Activated B cell treated with CpG ODN at 0.5 μM for 24 hours (primary cell): ENCODE results near the gene TGM1. TPM values are rescaled to one million over a fixed set of nuclear protein-coding genes. Genes with fewer than 3 reads are reported as not detected.

Source experiments
- ATAC-seq: fragments of 200-7000 bp; cut with Tn5 transposase; one replicate; pipeline ENCODE4 v1.10.0; 2021; ENCODE audit warnings: low read depth, mild to moderate bottlenecking, moderate library complexity
- CTCF ChIA-PET: fragments of 350-600 bp; sonication (Branson Sonifier 250); formaldehyde crosslinking; loops from one replicate; lab custom pipeline; 2021; ENCODE audit warnings: antibody characterized with exemption; lab: Charles Lee
- POLR2A ChIA-PET: fragments of 350-600 bp; sonication (Branson Sonifier 250); formaldehyde crosslinking; loops from one replicate; lab custom pipeline; 2021; ENCODE audit warnings: antibody characterized with exemption; lab: Charles Lee
- DNase-seq: peaks from one replicate; pipeline ENCODE4 v3.0.0; 2022
- H3K27ac Mint-ChIP-seq: one replicate; pipeline ENCODE4 v1.8.0; 2020; ENCODE audit warnings: mixed read lengths
- H3K27me3 Mint-ChIP-seq: one replicate; pipeline ENCODE4 v1.8.0; 2021; ENCODE audit warnings: mixed read lengths
- H3K36me3 Mint-ChIP-seq: one replicate; pipeline ENCODE4 v1.8.0; 2021; ENCODE audit warnings: low read depth, mixed read lengths
- H3K4me1 Mint-ChIP-seq: one replicate; pipeline ENCODE4 v1.8.0; 2021; ENCODE audit warnings: mixed read lengths
- H3K4me3 Mint-ChIP-seq: one replicate; pipeline ENCODE4 v1.8.0; 2020; ENCODE audit warnings: mild to moderate bottlenecking, mixed read lengths
- H3K9me3 Mint-ChIP-seq: one replicate; pipeline ENCODE4 v1.8.0; 2020; ENCODE audit warnings: mixed read lengths
- CTCF ChIP-seq: fragments of 200-600 bp; IDR thresholded peaks from one replicate; pipeline ENCODE4 v1.8.0; 2022; ENCODE audit warnings: antibody characterized with exemption, mild to moderate bottlenecking
- intact Hi-C: fragments of 100-400 bp; cut with micrococcal nuclease; formaldehyde crosslinking; loops from one replicate; pipeline ENCODE4 v1.15.1; 2024
- total RNA-seq: library from RNA; stranded (reverse); gene quantifications from 2 replicates; pipeline ENCODE4 v1.2.3, GENCODE V29; 2022

TGM1 gene
- total RNA-seq, 1 donor from 2014 or later = 6.5 TPM

GRCh38 chr14:24280797-24281460, 18.0 kb upstream of the TGM1 start:
- peak overlapping the region; percentile 90 for H3K27ac Mint-ChIP-seq
- ATAC-seq (no peak), DNase-seq (no peak)
- no peaks in the 10 kb centered on the region for H3K27me3 Mint-ChIP-seq
- H3K9me3 Mint-ChIP-seq = no peaks in the 10 kb centered on the region
- CTCF ChIA-PET = interaction anchor here (0.8 to 6.3 kb wide), 10 partner anchors 9 to 71 kb away, joined by 3 to 64 read pairs (median 8); partner anchors contain the start of genes CIDEB, DHRS1, LTB4R and LTB4R2
- no peak for TF ChIP-seq CTCF
- peaks cover 63% of the 10 kb centered on the region for H3K4me1 Mint-ChIP-seq
- no peak overlapping the region for H3K4me3 Mint-ChIP-seq
- POLR2A ChIA-PET = interaction anchor here (1.0 to 5.0 kb wide), 9 partner anchors 10 to 150 kb away, joined by 3 to 80 read pairs (median 8); partner anchors contain the start of genes DHRS1, KHNYN, MDP1 and NOP9
- intact Hi-C loops = no loop called here
- no peaks in the 10 kb centered on the region for H3K36me3 Mint-ChIP-seq

DNA sequence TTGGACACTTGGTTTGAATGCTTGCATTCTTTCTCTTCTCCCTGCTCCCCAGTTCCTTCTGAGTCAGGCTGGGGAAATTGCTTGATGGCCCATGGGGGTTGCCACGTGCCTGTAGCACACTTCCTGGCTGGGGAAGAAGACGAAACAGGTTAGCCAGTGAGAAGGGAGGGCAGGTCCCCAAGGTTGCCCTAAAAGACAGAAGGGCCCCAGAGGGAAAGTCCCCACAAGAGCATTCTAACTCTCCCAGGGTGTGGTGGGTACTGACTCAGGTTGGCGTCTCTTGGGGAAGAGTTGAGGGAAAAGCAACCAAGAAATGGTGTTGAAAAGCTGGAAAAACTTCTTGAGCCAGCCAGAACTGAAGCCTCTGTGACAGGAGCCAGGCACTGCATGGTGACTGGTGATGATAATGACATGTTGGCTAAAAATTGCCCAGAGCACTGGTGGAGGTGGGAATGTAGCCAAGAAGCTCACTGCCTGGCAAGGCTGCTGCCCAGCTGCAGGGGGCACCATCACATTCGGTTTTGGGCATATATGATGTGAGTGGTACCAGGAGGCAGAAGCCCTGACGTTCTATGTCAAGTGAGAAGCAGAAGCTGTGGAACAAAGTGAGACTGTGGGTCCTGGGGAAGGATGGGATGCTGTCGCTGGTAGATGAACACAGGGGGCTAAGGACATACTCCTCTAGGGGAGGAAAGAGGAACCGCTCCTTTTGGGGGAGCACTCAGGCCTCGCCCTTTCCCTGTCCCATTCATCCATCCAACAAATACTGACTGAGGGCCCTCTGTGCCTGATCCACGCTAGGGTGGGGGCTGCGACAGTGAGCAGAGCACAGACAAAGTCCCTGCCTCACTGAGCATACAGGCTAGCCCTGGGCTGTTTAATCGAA, 16.6 kb upstream of the TGM1 start:
- DNase-seq = peak; percentile 54
- intact Hi-C loops = loop anchor here (1.0 to 2.0 kb wide), 5 partner anchors 8 to 37 kb away; partner anchors contain the start of genes RABGGTA and TINF2
- ChIA-PET POLR2A (interaction anchor here (0.6 to 5.0 kb wide), 18 partner anchors 9 to 166 kb away, joined by 3 to 80 read pairs (median 6); partner anchors contain the start of genes CHMP4A, DCAF11, DHRS1 and IPO4), CTCF (interaction anchor here (1.1 to 6.3 kb wide), 10 partner anchors 9 to 152 kb away, joined by 3 to 64 read pairs (median 11); partner anchors contain the start of genes CIDEB, DHRS1, LTB4R and LTB4R2)
- Mint-ChIP-seq H3K27ac (peak overlapping the region; percentile 90), H3K4me3 (peak overlapping the region; percentile 63), H3K36me3 (no peaks in the 10 kb centered on the region), H3K4me1 (peaks cover 73% of the 10 kb centered on the region), H3K9me3 (no peaks in the 10 kb centered on the region), H3K27me3 (no peaks in the 10 kb centered on the region)
- ATAC-seq = peak; percentile 89
- no peak for TF ChIP-seq CTCF

DNA sequence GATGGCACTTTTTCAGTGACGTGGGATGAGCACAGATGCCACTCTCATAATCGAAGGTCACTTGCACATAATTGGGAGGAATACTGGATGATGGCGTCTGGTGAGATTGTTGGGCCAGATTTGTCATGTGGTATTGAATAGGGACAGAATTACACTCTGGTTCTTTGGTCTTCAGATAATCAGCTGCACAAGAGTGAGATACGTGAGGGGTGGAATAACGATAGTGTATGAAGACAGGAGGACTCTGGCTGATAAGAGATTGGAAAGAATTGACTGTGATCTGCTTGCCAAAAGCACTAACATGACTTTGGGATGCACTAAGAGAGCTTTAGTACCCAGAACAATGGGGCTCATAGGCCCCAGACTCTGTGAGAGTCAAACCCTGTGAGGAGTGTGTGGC, 15.4 kb upstream of the TGM1 start:
- Mint-ChIP-seq H3K27ac (peak overlapping the region; percentile 90), H3K9me3 (no peaks in the 10 kb centered on the region), H3K4me1 (peaks cover 84% of the 10 kb centered on the region), H3K4me3 (peak overlapping the region; percentile 24), H3K27me3 (no peaks in the 10 kb centered on the region), H3K36me3 (no peaks in the 10 kb centered on the region)
- intact Hi-C loops = loop anchor here (2.0 kb wide), 1 partner anchor 36 kb away; the partner anchor contains the start of gene TINF2
- ChIA-PET CTCF (interaction anchor here (2.1 to 6.3 kb wide), 5 partner anchors 12 to 153 kb away, joined by 8 to 64 read pairs (median 13); partner anchors contain the start of genes CIDEB, LTB4R, LTB4R2 and TINF2), POLR2A (interaction anchor here (0.6 to 5.0 kb wide), 11 partner anchors 12 to 977 kb away, joined by 3 to 80 read pairs (median 9); partner anchors contain the start of genes CHMP4A, DHRS1, LTB4R and MDP1)
- no peak for TF ChIP-seq CTCF
- no peak for ATAC-seq
- DNase-seq = no peak

- TF ChIP-seq CTCF = no peak
- CTCF ChIA-PET = interaction anchor here (0.8 to 6.3 kb wide), 3 partner anchors 18 to 56 kb away, joined by 3 to 64 read pairs (median 13); partner anchors contain the start of gene TINF2
- peak overlapping the region; percentile 24 for H3K4me3 Mint-ChIP-seq
- intact Hi-C loops = loop anchor here (2.0 kb wide), 1 partner anchor 35 kb away; the partner anchor contains the start of gene TINF2
- H3K27ac Mint-ChIP-seq = peak overlapping the region; percentile 90
- POLR2A ChIA-PET = interaction anchor here (0.6 to 5.0 kb wide), 13 partner anchors 13 to 976 kb away, joined by 3 to 80 read pairs (median 4); partner anchors contain the start of genes CHMP4A, DHRS1, IPO4 and IRF9
- DNase-seq (no peak), ATAC-seq (no peak)
- H3K36me3 Mint-ChIP-seq = no peaks in the 10 kb centered on the region
- no peaks in the 10 kb centered on the region for H3K27me3 Mint-ChIP-seq
- H3K9me3 Mint-ChIP-seq = no peaks in the 10 kb centered on the region
- H3K4me1 Mint-ChIP-seq = peaks cover 91% of the 10 kb centered on the region
These were observed 14.8 kb upstream of the TGM1 start for GRCh38 chr14:24277606-24278321.
